ENCODE results near the gene USHBP1.
A peak's percentile ranks its signal among the peaks of the same experiment; 100 is the strongest.

USHBP1 gene

DNA sequence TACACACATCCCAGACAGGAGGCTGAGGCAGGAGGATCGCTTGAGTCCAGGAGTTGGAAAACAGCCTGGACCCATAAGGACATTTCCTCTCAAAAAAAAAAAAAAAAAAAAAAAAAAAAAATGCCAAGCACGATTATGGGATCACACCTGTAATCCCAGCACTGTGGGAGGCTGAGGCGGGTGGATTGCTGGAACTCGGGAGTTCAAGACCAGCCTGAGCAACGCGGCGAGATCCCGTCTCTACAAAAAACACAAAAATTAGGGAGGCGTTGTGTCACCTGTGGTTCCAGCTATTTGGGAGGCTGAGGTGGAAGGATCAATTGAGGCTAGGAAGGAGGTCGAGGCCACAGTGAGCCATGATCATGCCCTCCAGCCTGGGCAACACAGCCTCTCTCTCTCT lies 39.5 kb downstream of the USHBP1 start:
- peaks cover 12% of the 10 kb centered on the region for H3K4me1 ChIP-seq (ENCODE audit: control insufficient read depth, insufficient read depth, low read length)
- no peaks in the 10 kb centered on the region for H3K36me3 ChIP-seq (ENCODE audit: control insufficient read depth, insufficient read depth, low read length)
- H3K9me3 ChIP-seq (ENCODE audit: control insufficient read depth, low read length), result no peaks in the 10 kb centered on the region
- H3K27me3 ChIP-seq (ENCODE audit: control insufficient read depth, insufficient read depth, low read length), result no peaks in the 10 kb centered on the region
- H3K9ac ChIP-seq (ENCODE audit: low read length), result no peak overlapping the region
- H3K4me3 ChIP-seq (ENCODE audit: low read length), result no peak overlapping the region

DNA sequence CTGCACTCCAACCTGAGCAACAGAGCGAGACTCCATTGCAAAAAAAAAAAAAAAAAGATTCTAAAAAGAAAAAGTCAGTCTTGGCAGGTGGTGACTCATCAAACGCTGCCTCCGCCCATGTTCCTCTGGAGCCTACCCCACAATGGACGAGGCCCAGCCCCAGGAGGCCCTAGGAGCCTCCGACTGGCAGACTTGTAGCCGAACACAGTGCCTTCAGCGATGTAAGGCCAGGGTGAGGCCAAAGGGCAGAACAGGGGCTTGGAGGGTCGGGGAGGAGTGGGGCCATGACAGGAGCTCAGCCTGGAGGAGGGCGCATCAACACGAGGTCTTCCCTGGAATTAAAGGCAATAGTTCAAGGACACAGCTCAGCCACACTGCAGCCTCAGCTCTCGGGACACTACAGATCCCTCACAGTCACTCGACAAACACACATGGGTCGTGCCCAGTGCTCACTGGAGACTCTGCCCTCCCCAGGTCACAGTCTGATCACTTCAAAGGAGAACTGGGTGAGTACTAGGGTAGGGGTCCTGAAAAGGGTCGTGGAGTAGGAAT lies 44.3 kb downstream of the USHBP1 start:
- H3K9ac ChIP-seq (ENCODE audit: low read length), result peak overlapping the region; percentile 22
- H3K9me3 ChIP-seq (ENCODE audit: control insufficient read depth, low read length), result no peaks in the 10 kb centered on the region
- H3K27me3 ChIP-seq (ENCODE audit: control insufficient read depth, insufficient read depth, low read length), result no peaks in the 10 kb centered on the region
- peaks cover 18% of the 10 kb centered on the region for H3K4me1 ChIP-seq (ENCODE audit: control insufficient read depth, insufficient read depth, low read length)
- H3K36me3 ChIP-seq (ENCODE audit: control insufficient read depth, insufficient read depth, low read length), result no peaks in the 10 kb centered on the region
- no peak overlapping the region for H3K4me3 ChIP-seq (ENCODE audit: low read length)

DNA sequence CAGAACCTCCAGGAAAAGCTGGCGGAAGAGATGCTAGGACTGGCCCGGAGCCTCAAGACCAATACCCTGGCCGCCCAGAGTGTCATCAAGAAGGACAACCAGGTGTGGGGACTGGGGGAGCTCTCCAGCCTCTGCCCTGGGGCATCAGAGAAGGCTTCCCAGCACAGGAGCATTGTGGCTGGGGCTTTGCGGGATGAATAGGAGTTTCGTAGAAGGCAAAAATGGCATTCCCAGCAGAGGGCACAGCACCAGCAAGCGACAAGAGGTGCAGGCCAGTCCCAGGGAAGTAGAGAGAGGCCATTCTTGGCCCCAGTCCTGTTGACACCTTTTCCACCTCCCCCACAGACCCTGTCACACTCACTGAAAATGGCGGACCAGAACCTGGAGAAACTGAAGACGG lies 45.3 kb downstream of the USHBP1 start:
- no peak overlapping the region for H3K9ac ChIP-seq (ENCODE audit: low read length)
- no peaks in the 10 kb centered on the region for H3K36me3 ChIP-seq (ENCODE audit: control insufficient read depth, insufficient read depth, low read length)
- H3K4me1 ChIP-seq (ENCODE audit: control insufficient read depth, insufficient read depth, low read length), result peaks cover 25% of the 10 kb centered on the region
- H3K4me3 ChIP-seq (ENCODE audit: low read length), result no peak overlapping the region
- no peaks in the 10 kb centered on the region for H3K27me3 ChIP-seq (ENCODE audit: control insufficient read depth, insufficient read depth, low read length)
- H3K9me3 ChIP-seq (ENCODE audit: control insufficient read depth, low read length), result no peaks in the 10 kb centered on the region

DNA sequence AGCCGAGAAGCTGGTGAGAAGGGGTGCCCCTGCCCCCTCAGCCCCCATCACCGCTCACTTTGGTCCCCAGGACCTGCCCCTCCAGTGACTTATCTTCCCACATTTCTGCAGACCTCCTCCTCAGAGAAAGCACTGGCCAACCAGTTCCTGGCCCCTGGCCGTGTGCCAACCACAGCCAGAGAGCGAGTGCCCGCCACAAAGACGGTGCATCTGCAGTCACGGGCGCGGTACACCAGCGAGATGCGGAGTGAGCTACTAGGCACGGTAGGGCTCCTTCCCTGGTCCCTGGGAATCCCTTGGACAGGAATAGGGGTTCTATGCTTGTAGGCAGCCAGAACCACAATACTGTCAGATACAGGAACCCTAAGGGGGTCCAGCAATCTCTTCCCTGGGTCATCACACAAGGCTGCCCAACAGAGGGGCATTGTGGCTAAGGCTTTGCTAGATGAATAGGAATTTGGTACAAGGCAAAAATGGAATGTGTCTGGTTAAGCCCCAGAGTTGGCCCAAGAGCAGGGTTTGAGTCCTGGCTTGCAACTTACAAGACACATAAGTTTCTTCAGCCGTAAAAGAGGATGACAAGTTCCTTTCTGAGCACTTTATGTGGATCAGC lies 48.4 kb downstream of the USHBP1 start:
- peak overlapping the region; percentile 63 for H3K4me3 ChIP-seq (ENCODE audit: low read length)
- no peaks in the 10 kb centered on the region for H3K9me3 ChIP-seq (ENCODE audit: control insufficient read depth, low read length)
- H3K4me1 ChIP-seq (ENCODE audit: control insufficient read depth, insufficient read depth, low read length), result peaks cover 25% of the 10 kb centered on the region
- H3K36me3 ChIP-seq (ENCODE audit: control insufficient read depth, insufficient read depth, low read length), result no peaks in the 10 kb centered on the region
- H3K9ac ChIP-seq (ENCODE audit: low read length), result peak overlapping the region; percentile 91
- H3K27me3 ChIP-seq (ENCODE audit: control insufficient read depth, insufficient read depth, low read length), result no peaks in the 10 kb centered on the region

DNA sequence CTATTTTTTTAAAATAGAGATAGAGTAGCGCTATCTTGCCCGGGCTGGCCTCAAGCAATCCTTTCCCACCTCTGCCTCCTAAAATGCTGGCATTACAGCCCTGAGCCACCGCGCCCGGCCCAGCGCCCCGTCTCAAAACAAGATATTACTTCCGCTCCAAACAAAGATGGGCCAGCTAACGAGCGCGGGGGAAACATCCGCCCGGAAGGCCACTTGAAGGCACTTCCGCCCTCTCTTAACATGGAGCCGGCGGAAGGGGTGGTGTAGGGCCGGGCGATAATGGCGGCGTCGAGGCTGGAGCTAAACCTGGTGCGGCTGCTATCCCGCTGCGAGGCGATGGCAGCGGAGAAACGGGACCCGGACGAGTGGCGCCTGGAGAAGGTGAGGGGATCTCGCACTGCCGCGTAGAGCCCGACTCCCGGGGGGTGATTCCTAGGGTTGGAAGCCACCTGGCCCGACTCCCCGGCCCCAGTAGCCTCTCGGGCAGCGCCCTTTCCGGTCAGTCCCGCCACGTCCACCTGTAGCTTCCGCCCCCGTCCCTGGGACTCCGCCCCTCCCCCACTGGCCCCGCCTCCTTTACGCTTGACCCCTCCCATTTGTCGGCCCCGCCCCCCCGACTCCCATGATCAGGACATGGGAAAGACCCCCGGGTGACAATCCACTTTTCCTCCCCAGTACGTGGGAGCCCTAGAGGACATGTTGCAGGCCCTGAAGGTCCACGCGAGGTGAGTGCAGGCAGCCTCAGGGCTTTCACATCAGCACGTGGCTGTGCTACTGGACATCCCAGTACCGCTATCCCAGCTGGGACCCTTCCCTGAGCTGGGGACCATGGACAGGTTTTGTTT lies 49.2 kb downstream of the USHBP1 start, which contains the start of gene USE1:
Gene USE1 (plus strand): TSS at position 231 of the 845 bp plus-strand sequence. CDS start 49 bp downstream, at position 280.
- peaks cover 21% of the 10 kb centered on the region for H3K4me1 ChIP-seq (ENCODE audit: control insufficient read depth, insufficient read depth, low read length)
- H3K36me3 ChIP-seq (ENCODE audit: control insufficient read depth, insufficient read depth, low read length), result peaks cover 3% of the 10 kb centered on the region
- peak within 1 kb of the TSS; percentile 63 for H3K4me3 ChIP-seq (ENCODE audit: low read length)

DNA sequence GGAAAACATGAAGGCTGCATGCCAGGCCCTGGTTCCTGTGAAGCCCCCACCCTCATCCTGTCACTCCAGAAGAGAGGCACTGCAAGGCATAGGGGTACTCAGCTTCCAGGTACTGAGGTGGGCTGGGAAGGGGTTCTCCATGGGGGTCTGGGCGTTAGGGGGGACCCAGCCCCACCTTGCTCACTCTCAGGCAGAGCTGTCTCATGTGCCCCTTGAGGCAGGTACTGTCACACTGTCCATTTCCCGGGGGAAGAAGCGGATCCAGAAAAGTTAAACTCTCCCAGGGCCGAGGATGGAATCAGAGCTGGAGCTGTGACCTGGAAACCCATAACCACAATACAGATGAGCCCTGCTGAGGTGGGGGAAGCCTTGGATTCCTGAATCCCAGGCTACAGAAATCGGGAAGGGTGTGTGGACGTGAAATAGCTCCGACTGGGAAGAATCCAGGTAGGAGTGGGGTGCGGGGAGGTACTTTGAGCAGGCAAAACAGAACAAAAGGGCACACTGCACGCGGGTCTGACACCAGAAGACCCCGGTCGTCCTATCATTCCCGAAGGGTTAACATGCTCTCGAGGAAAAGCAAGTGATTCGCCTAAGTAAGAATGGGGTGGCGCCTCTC lies 49.9 kb downstream of the USHBP1 start:
- Histone ChIP-seq H3K4me1 (ENCODE audit: control insufficient read depth, insufficient read depth, low read length) (peaks cover 19% of the 10 kb centered on the region), H3K27me3 (ENCODE audit: control insufficient read depth, insufficient read depth, low read length) (no peaks in the 10 kb centered on the region), H3K9me3 (ENCODE audit: control insufficient read depth, low read length) (no peaks in the 10 kb centered on the region), H3K36me3 (ENCODE audit: control insufficient read depth, insufficient read depth, low read length) (peaks cover 5% of the 10 kb centered on the region), H3K9ac (ENCODE audit: low read length) (peak overlapping the region; percentile 91), H3K4me3 (ENCODE audit: low read length) (peak overlapping the region; percentile 56)

More for the DNA sequence above, 49.2 kb downstream of the USHBP1 start, which contains the start of gene USE1:
- Histone ChIP-seq H3K9me3 (ENCODE audit: control insufficient read depth, low read length) (no peaks in the 10 kb centered on the region), H3K9ac (ENCODE audit: low read length) (peak within 1 kb of the TSS; percentile 91), H3K27me3 (ENCODE audit: control insufficient read depth, insufficient read depth, low read length) (no peaks in the 10 kb centered on the region)

DNA sequence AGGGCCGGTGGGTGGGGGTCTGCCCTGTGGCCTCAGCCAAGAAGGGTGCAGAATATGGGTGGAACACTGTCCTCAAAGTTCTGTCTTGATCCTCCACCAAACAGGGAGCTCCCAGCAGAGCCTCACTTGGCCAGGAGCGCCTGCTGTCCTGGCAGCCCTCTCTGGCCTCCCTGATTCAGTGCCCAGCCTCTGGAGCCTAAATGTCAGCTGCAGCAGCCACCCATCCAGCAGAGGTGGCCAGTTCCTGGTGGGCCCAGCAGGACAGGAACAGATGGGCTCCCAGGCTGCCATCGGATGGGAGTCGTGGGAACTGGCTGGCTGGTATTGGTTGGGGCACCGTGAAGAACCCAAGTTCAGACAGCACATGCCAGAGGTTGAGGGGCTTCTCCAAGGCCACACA lies 51.2 kb downstream of the USHBP1 start:
- Histone ChIP-seq H3K27me3 (ENCODE audit: control insufficient read depth, insufficient read depth, low read length) (no peaks in the 10 kb centered on the region), H3K9ac (ENCODE audit: low read length) (no peak overlapping the region), H3K4me3 (ENCODE audit: low read length) (no peak overlapping the region), H3K36me3 (ENCODE audit: control insufficient read depth, insufficient read depth, low read length) (peaks cover 5% of the 10 kb centered on the region), H3K4me1 (ENCODE audit: control insufficient read depth, insufficient read depth, low read length) (peaks cover 19% of the 10 kb centered on the region), H3K9me3 (ENCODE audit: control insufficient read depth, low read length) (no peaks in the 10 kb centered on the region)

DNA sequence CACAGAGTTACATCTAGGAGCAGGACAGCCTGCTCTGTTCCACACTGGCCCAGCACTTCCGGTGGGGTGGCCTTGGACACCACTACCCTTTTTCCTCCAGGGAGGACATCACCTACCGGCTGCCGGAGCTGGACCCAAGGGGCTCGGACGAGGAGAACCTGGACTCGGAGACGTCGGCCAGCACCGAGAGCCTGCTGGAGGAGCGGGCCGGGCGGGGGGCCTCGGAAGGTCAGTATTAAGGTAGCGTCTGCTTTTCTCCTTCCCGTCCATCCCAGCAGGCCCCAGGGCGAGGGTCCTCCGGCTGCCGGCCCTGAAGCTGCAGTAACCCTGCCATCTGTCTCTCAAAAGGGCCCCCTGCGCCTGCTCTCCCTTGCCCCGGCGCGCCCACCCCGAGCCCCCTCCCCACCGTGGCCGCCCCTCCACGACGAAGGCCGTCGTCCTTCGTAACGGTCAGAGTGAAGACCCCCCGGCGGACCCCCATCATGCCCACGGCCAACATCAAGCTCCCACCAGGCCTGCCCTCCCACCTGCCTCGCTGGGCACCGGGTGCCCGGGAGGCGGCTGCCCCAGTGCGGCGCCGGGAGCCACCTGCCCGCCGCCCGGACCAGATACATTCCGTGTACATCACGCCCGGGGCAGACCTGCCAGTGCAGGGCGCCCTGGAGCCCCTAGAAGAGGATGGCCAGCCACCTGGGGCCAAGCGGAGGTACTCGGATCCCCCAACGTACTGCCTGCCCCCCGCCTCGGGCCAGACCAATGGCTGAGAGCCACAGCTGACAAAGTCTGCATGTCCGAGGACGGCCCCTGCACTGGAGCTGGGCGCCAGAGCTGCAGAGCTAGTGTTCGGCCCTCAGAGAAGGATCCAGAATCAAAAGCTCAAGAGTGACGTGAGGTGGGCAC lies 52.7 kb downstream of the USHBP1 start:
- H3K9ac ChIP-seq (ENCODE audit: low read length), result no peak overlapping the region
- no peak overlapping the region for H3K4me3 ChIP-seq (ENCODE audit: low read length)
- H3K9me3 ChIP-seq (ENCODE audit: control insufficient read depth, low read length), result no peaks in the 10 kb centered on the region
- peaks cover 5% of the 10 kb centered on the region for H3K36me3 ChIP-seq (ENCODE audit: control insufficient read depth, insufficient read depth, low read length)
- H3K27me3 ChIP-seq (ENCODE audit: control insufficient read depth, insufficient read depth, low read length), result no peaks in the 10 kb centered on the region
- H3K4me1 ChIP-seq (ENCODE audit: control insufficient read depth, insufficient read depth, low read length), result peaks cover 19% of the 10 kb centered on the region

DNA sequence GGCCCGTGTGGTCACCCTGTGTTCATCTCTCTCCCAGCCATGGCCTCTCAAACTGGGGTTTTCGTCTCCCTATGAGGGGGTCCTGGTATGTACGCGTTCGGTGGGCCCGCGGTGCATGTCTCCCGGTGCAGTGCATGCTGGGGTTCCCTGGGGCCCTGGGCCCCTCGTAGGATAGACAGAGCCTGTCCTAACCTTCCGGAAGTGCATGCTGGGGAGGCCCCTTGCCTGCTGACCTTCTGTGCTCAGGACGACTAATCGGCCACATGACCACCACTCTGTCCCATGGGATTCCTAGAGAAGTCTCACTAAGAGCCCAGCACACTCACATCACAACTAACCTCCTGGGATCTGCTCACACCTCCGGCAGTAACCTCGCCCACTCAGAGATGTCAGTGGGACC lies 54.2 kb downstream of the USHBP1 start:
- no peak overlapping the region for H3K9ac ChIP-seq (ENCODE audit: low read length)
- H3K36me3 ChIP-seq (ENCODE audit: control insufficient read depth, insufficient read depth, low read length), result peaks cover 5% of the 10 kb centered on the region
- H3K4me1 ChIP-seq (ENCODE audit: control insufficient read depth, insufficient read depth, low read length), result peaks cover 16% of the 10 kb centered on the region

DNA sequence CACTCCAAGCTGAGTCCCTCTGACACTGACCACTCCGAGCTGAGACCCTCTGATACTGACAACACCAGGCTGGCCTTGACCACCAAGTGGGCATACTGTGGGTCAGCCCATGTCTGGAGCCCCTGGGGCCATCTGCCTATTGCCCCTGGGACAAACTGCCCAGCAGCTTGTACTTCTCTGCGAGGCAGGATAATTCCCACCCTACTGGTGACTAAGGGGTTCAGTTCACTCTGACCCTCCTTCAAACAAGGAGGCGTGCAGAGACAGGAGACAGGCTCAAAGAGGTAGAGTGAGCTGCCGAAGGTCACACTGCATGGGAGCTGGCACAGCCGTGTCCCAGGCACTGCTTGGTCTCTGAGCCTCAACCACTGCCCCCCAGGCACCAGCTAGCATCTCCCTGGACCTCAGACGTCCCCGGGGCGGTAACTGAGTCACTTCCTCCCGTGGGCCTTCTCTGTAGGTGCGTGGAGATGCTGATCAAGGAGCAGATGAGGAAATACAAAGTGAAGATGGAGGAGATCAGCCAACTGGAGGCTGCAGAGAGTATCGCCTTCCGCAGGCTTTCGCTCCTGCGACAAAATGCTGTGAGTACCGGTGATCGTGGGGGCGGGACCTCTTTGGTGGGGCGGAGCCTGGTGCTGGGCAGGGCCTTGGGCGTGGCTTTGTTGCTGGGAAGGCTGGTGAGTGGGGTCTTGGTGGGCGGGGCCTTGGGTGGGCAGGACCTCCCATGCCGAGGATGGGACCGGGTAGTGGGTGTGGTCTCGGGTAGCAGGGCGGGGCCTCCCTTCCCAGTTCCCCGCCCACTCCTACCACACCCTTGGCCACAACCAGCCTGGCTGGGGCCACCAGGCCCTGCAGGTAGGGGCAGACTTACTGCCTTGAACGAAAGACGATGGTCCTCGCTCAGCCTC lies 55.2 kb downstream of the USHBP1 start:
- H3K9me3 ChIP-seq (ENCODE audit: control insufficient read depth, low read length), result no peaks in the 10 kb centered on the region
- H3K4me3 ChIP-seq (ENCODE audit: low read length), result no peak overlapping the region
- peaks cover 13% of the 10 kb centered on the region for H3K4me1 ChIP-seq (ENCODE audit: control insufficient read depth, insufficient read depth, low read length)
- H3K27me3 ChIP-seq (ENCODE audit: control insufficient read depth, insufficient read depth, low read length), result no peaks in the 10 kb centered on the region
- no peak overlapping the region for H3K9ac ChIP-seq (ENCODE audit: low read length)
- H3K36me3 ChIP-seq (ENCODE audit: control insufficient read depth, insufficient read depth, low read length), result peaks cover 5% of the 10 kb centered on the region

More for the DNA sequence above, 54.2 kb downstream of the USHBP1 start:
- Histone ChIP-seq H3K9me3 (ENCODE audit: control insufficient read depth, low read length) (no peaks in the 10 kb centered on the region), H3K27me3 (ENCODE audit: control insufficient read depth, insufficient read depth, low read length) (no peaks in the 10 kb centered on the region), H3K4me3 (ENCODE audit: low read length) (no peak overlapping the region)

Measured in mucosa of stomach (tissue), 1 donor.